GM19397 (cell line): Measurements from ENCODE around the gene MARK3.

Experiments used
- ATAC-seq: cut with Tn5 transposase; IDR thresholded peaks from one replicate; pipeline ENCODE4 v1.9.1; 2021; ENCODE audit warnings: mild to moderate bottlenecking, moderate library complexity; ENCODE audit not compliant: unreplicated experiment

The MARK3 gene

GRCh38 chr14:103535081-103535890 lies 150.1 kb downstream of the MARK3 start:
- ATAC-seq, result no peak

- ATAC-seq, result no peak
Observed at GRCh38 chr14:103535891-103536565, 150.8 kb downstream of the MARK3 start.

- ATAC-seq, result no peak
Observed at GRCh38 chr14:103536693-103537092, 151.5 kb downstream of the MARK3 start.

- ATAC-seq, result no peak
Observed at GRCh38 chr14:103537175-103537990, 152.2 kb downstream of the MARK3 start.

GRCh38 chr14:103538291-103539055 lies 153.3 kb downstream of the MARK3 start:
- ATAC-seq, result no peak

- no peak for ATAC-seq
Observed at GRCh38 chr14:103539056-103539825, 154.0 kb downstream of the MARK3 start.

- no peak for ATAC-seq
Observed at GRCh38 chr14:103540821-103541708, 155.8 kb downstream of the MARK3 start.

- no peak for ATAC-seq
Observed at GRCh38 chr14:103541709-103542604, 156.7 kb downstream of the MARK3 start.

GRCh38 chr14:103542605-103543088 lies 157.4 kb downstream of the MARK3 start:
- no peak for ATAC-seq

GRCh38 chr14:103543140-103543539 lies 157.9 kb downstream of the MARK3 start:
- ATAC-seq, result no peak

GRCh38 chr14:103543721-103544387 lies 158.6 kb downstream of the MARK3 start:
- no peak for ATAC-seq

GRCh38 chr14:103544388-103545218 lies 159.4 kb downstream of the MARK3 start:
- no peak for ATAC-seq

GRCh38 chr14:103545219-103545914 lies 160.2 kb downstream of the MARK3 start:
- ATAC-seq, result no peak

- no peak for ATAC-seq
Observed at GRCh38 chr14:103545915-103546651, 160.9 kb downstream of the MARK3 start.
